ENCODE results near the gene DLX5. TPM values are rescaled to one million over a fixed set of nuclear protein-coding genes. Genes with fewer than 3 reads are reported as not detected.
A peak's percentile ranks its signal among the peaks of the same experiment; 100 is the strongest.

DLX5 gene
- total and polyA plus RNA-seq, 2 of the 4 experiments (the other 2 are of a cell fraction): not detected

GRCh38 chr7:97004247-97005182, 20.1 kb downstream of the DLX5 start:
- no CpG with 5 or more reads among the region's 20 CpGs for WGBS, 2 experiments (ENCODE audit: extremely low coverage in 2 of 2, insufficient read length in 1 of 2)
- ATAC-seq (ENCODE audit: low read depth): no peak

More at GRCh38 chr7:97004247-97005182, 20.1 kb downstream of the DLX5 start:
- H3K36me3 ChIP-seq (ENCODE audit: control insufficient read depth, insufficient read depth, low read length): no peaks in the 10 kb centered on the region
- H3K4ac ChIP-seq (ENCODE audit: low read depth, low read length): no peak overlapping the region
- no peak overlapping the region for H2AK9ac ChIP-seq (replicated peaks; ENCODE audit: low read depth, low read length, poor library complexity)
- H4K91ac ChIP-seq (ENCODE audit: insufficient read depth, low read depth, low read length): no peak overlapping the region
- H3K27me3 ChIP-seq (ENCODE audit: control insufficient read depth, insufficient read depth, low read length): peaks cover 76% of the 10 kb centered on the region
- H3K4me2 ChIP-seq (ENCODE audit: low read depth, low read length): no peak overlapping the region
- ChIA-PET CTCF (no interaction called here), POLR2A (ENCODE audit: unreplicated experiment) (no interaction called here)
- no peak overlapping the region for H2AK5ac ChIP-seq (ENCODE audit: low read depth, low read length)
- no peak overlapping the region for H3K14ac ChIP-seq (replicated peaks; ENCODE audit: low read depth, low read length)
- no peaks in the 10 kb centered on the region for H3K9me1 ChIP-seq (ENCODE audit: insufficient read depth, low read length)
- no peak overlapping the region for H4K5ac ChIP-seq (ENCODE audit: low read depth, low read length)
- TF ChIP-seq CTCF (conservative IDR thresholded peaks at IDR 0.05; ENCODE audit: low read depth, low read length) (no peak), CHD1 (IDR thresholded peaks at IDR 0.05; ENCODE audit: low read depth, low read length) (no peak), FOS (IDR thresholded peaks at IDR 0.05; ENCODE audit: low read depth, low read length) (no peak), MAFK (IDR thresholded peaks at IDR 0.05; ENCODE audit: low read depth, low read length) (no peak), RFX5 (IDR thresholded peaks at IDR 0.05; ENCODE audit: low read depth, low read length) (no peak), SMC3 (IDR thresholded peaks at IDR 0.05; ENCODE audit: low read depth, low read length) (no peak), POLR2A (IDR thresholded peaks at IDR 0.05; ENCODE audit: low read depth, low read length) (no peak), RCOR1 (IDR thresholded peaks at IDR 0.05; ENCODE audit: insufficient replicate concordance, low read length) (no peak), MAZ (IDR thresholded peaks at IDR 0.05; ENCODE audit: borderline replicate concordance, low read depth, low read length) (no peak), MXI1 (IDR thresholded peaks at IDR 0.05; ENCODE audit: borderline replicate concordance, low read depth, low read length) (no peak)
- TF ChIP-seq, protein P1, sequence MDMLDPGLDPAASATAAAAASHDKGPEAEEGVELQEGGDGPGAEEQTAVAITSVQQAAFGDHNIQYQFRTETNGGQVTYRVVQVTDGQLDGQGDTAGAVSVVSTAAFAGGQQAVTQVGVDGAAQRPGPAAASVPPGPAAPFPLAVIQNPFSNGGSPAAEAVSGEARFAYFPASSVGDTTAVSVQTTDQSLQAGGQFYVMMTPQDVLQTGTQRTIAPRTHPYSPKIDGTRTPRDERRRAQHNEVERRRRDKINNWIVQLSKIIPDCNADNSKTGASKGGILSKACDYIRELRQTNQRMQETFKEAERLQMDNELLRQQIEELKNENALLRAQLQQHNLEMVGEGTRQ (IDR thresholded peaks at IDR 0.05; ENCODE audit: low read depth, low read length): no peak
- peaks cover 3% of the 10 kb centered on the region; the same call in 1 of the 2 replicates for H3K9me3 ChIP-seq (ENCODE audit: control insufficient read depth, insufficient read depth, low read length)
- no peaks in the 10 kb centered on the region for H3K79me1 ChIP-seq (ENCODE audit: low read depth in 1 of 2, low read length in 2 of 2)
- no TSS peak for BruUV-seq (replicated peaks)
- no peak overlapping the region for H3K4me3 ChIP-seq (ENCODE audit: insufficient read depth, low read depth, low read length)
- in situ Hi-C loops (cut with MboI; ENCODE audit: low sequenced_read_pairs): no loop called here
- H2BK120ac ChIP-seq (ENCODE audit: low read depth, low read length): no peak overlapping the region
- no peak overlapping the region for H3K56ac ChIP-seq (ENCODE audit: extremely low read depth, insufficient read depth, low read length)
- H3K27ac ChIP-seq (ENCODE audit: insufficient read depth, low read length): no peak overlapping the region
- H4K20me1 ChIP-seq (ENCODE audit: insufficient read depth, low read length): no peaks in the 10 kb centered on the region
- no peak overlapping the region for H3K9ac ChIP-seq (ENCODE audit: low read depth, low read length)
- DNase-seq: no peak
- H2BK20ac ChIP-seq (ENCODE audit: low read depth, low read length): no peak overlapping the region
- H3K4me1 ChIP-seq (ENCODE audit: control insufficient read depth, insufficient read depth, low read length): no peaks in the 10 kb centered on the region
- intact Hi-C loops (cut with micrococcal nuclease): no loop called here
- peak overlapping the region; percentile 64 for H2AFZ ChIP-seq (replicated peaks; ENCODE audit: low read length, poor library complexity)
- H2BK15ac ChIP-seq (ENCODE audit: low read depth, low read length): no peak overlapping the region
- no peak overlapping the region for H3K18ac ChIP-seq (ENCODE audit: low read depth, low read length)
- H2BK5ac ChIP-seq (ENCODE audit: low read depth, low read length, poor library complexity, severe bottlenecking): no peak overlapping the region
- no peak overlapping the region for H3K23ac ChIP-seq (ENCODE audit: low read depth, low read length)
- dilution Hi-C loops (cut with HindIII; ENCODE audit: low sequenced_read_pairs, unreplicated experiment): no loop called here
- H4K8ac ChIP-seq (ENCODE audit: low read depth in 2 of 2, low read length in 2 of 2): no peak overlapping the region

All from IMR-90 (cell line).